ENCODE results near the gene SLC18A3. TPM values are rescaled to one million over a fixed set of nuclear protein-coding genes. Genes with fewer than 3 reads are reported as not detected.
A peak's percentile ranks its signal among the peaks of the same experiment; 100 is the strongest.

SLC18A3 gene
- total RNA-seq, 1 donor from 2014 or later, result 0.34 TPM

- peaks cover 80% of the 10 kb centered on the region for H3K27me3 Mint-ChIP-seq (ENCODE audit: low read depth)
- no peaks in the 10 kb centered on the region for H3K9me3 Mint-ChIP-seq
- DNase-seq (ENCODE audit: low spot score in 2 of 2, unreplicated experiment in 2 of 2), result no peak
- H3K4me1 Mint-ChIP-seq, result no peaks in the 10 kb centered on the region
- no peak overlapping the region for H3K4me3 Mint-ChIP-seq
- no peaks in the 10 kb centered on the region for H3K36me3 Mint-ChIP-seq
- no peak overlapping the region for H3K27ac Mint-ChIP-seq
- TF ChIP-seq CTCF (IDR thresholded peaks at IDR 0.05; ENCODE audit: unreplicated experiment), result no peak
These were observed 33.3 kb downstream of the SLC18A3 start for GRCh38 chr10:49643241-49644034.

- DNase-seq (ENCODE audit: low spot score in 2 of 2, unreplicated experiment in 2 of 2), result no peak
- Mint-ChIP-seq H3K27me3 (ENCODE audit: low read depth) (peaks cover 81% of the 10 kb centered on the region), H3K27ac (no peak overlapping the region), H3K4me3 (no peak overlapping the region), H3K4me1 (no peaks in the 10 kb centered on the region), H3K9me3 (no peaks in the 10 kb centered on the region), H3K36me3 (no peaks in the 10 kb centered on the region)
- TF ChIP-seq CTCF (IDR thresholded peaks at IDR 0.05; ENCODE audit: unreplicated experiment), result no peak
These were observed 34.0 kb downstream of the SLC18A3 start for GRCh38 chr10:49644035-49644646.

- no peak for TF ChIP-seq CTCF (IDR thresholded peaks at IDR 0.05; ENCODE audit: unreplicated experiment)
- Mint-ChIP-seq H3K4me1 (no peaks in the 10 kb centered on the region), H3K9me3 (no peaks in the 10 kb centered on the region), H3K27ac (no peak overlapping the region), H3K27me3 (ENCODE audit: low read depth) (peaks cover 81% of the 10 kb centered on the region), H3K4me3 (no peak overlapping the region), H3K36me3 (no peaks in the 10 kb centered on the region)
- DNase-seq (ENCODE audit: low spot score in 2 of 2, unreplicated experiment in 2 of 2), result no peak
These were observed 35.3 kb downstream of the SLC18A3 start for GRCh38 chr10:49645417-49645816.

- Mint-ChIP-seq H3K9me3 (no peaks in the 10 kb centered on the region), H3K36me3 (no peaks in the 10 kb centered on the region), H3K27me3 (ENCODE audit: low read depth) (peaks cover 79% of the 10 kb centered on the region), H3K27ac (no peak overlapping the region), H3K4me3 (no peak overlapping the region), H3K4me1 (no peaks in the 10 kb centered on the region)
- DNase-seq (ENCODE audit: low spot score in 2 of 2, unreplicated experiment in 2 of 2), result no peak
- TF ChIP-seq CTCF (IDR thresholded peaks at IDR 0.05; ENCODE audit: unreplicated experiment), result no peak
These were observed 36.1 kb downstream of the SLC18A3 start for GRCh38 chr10:49645871-49646870.

- Mint-ChIP-seq H3K36me3 (no peaks in the 10 kb centered on the region), H3K9me3 (no peaks in the 10 kb centered on the region), H3K27ac (no peak overlapping the region), H3K27me3 (ENCODE audit: low read depth) (peaks cover 79% of the 10 kb centered on the region), H3K4me3 (no peak overlapping the region), H3K4me1 (no peaks in the 10 kb centered on the region)
- TF ChIP-seq CTCF (IDR thresholded peaks at IDR 0.05; ENCODE audit: unreplicated experiment), result no peak
- DNase-seq (ENCODE audit: low spot score in 2 of 2, unreplicated experiment in 2 of 2), result peak in 1 of 2 experiments; percentile 13
These were observed 37.4 kb downstream of the SLC18A3 start for GRCh38 chr10:49647554-49647953.

All from mesothelial cell of epicardium (in vitro differentiated cells).